Astrocyte (in vitro differentiated cells and primary cell): ENCODE measurements around the gene PLA2G4A.

Experiments used
- EZH2 ChIP-seq: IDR thresholded peaks from 2 replicates; pipeline ENCODE4 v1.6.1; 2012; ENCODE audit warnings: mild to moderate bottlenecking, low read length, inconsistent platforms; ENCODE audit not compliant: insufficient read depth
- TF ChIP-seq, protein P1 (sequence below): IDR thresholded peaks from 2 replicates; pipeline ENCODE4 v1.5.1; 2011; ENCODE audit warnings: low read depth, mild to moderate bottlenecking, inconsistent platforms, low read length, moderate library complexity; ENCODE audit not compliant: insufficient read depth

- TF ChIP-seq, protein P1, sequence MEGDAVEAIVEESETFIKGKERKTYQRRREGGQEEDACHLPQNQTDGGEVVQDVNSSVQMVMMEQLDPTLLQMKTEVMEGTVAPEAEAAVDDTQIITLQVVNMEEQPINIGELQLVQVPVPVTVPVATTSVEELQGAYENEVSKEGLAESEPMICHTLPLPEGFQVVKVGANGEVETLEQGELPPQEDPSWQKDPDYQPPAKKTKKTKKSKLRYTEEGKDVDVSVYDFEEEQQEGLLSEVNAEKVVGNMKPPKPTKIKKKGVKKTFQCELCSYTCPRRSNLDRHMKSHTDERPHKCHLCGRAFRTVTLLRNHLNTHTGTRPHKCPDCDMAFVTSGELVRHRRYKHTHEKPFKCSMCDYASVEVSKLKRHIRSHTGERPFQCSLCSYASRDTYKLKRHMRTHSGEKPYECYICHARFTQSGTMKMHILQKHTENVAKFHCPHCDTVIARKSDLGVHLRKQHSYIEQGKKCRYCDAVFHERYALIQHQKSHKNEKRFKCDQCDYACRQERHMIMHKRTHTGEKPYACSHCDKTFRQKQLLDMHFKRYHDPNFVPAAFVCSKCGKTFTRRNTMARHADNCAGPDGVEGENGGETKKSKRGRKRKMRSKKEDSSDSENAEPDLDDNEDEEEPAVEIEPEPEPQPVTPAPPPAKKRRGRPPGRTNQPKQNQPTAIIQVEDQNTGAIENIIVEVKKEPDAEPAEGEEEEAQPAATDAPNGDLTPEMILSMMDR: no peak
- no peak for TF ChIP-seq EZH2
These were observed 148.0 kb downstream of the PLA2G4A start for GRCh38 chr1:186976700-186977099.
